Activated T-helper 9 cell treated with anti-CD3 and anti-CD28 coated beads, Interleukin-2, amount 50 U/mL, for 16 hours (primary cell): ENCODE measurements around the gene CTBP1.

Experiments used
- DNase-seq: peaks from one replicate; pipeline ENCODE4 v3.0.0-alpha.2; 2020; ENCODE audit warnings: low read depth

The CTBP1 gene

DNA sequence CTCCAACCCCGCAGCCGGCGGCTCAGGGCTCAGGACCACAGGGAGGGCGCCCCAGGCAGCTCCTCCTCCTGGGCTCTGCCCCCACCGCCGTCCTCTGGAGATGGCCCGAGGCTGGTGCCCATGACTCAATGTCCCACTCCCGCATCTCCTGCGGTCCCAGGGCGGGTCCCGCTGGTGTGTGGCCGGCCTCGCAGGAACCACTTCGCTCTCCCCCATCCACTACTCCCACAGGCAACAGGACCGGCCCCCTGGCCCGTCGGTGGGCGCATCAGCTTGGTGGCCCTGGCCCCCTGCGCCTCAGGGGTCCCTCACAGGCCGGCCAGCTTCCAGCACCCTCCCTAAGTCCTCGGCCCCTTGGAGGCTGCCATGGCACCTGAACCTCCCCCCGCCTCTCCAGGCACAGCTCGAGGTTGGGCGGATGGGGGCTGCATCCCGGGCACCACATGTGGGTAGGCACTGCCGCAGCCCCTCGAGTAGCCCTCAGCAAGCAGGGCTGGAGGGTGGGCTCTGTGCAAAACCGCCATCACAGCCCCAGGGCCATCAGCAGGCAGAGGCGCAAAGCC, 53.7 kb downstream of the CTBP1 start:
- DNase-seq = no peak

DNA sequence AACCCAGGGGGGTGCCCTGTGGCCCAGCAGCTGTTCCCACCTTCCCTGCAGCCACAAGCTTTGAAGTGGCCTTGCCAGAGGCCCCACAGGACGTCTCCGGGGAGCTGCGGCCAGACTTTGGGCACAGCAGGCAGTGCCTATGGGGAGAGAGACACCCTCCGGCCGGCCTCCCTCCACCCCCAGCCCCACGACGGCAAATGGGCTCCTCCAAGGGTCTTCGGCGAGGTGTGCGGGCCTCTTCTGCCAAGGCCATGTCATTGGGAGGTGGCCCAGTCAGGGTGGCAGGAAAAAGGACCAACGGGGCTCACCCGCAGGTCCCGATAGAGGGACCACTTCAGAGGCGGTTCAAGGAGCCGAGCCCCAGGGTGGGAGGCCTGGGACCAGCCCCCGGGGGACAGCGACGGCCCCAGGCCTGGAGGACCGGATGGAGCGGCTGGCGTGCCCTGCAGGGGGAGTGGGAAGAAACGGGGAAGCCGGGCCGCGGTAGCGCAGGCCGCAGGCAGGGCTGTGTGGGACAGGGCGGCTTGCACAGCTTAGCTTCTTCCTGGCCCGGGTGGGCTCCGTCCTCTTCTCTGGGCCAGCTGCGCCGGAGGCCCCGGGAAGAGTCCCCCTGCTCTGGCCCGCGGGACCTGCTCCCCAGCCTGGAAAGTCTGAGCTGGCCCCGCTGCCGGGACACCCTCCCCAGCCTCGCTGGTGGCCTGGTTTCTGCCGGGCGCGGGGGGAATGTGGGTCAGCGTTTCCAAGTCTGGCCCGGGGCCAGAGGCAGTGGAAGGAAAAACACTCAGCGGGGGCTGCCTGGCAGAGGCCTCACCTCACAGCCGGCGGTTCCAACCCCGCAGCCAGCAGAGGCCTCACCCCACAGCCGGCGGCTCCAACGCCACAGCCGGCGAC, 54.7 kb downstream of the CTBP1 start:
- DNase-seq = no peak

DNA sequence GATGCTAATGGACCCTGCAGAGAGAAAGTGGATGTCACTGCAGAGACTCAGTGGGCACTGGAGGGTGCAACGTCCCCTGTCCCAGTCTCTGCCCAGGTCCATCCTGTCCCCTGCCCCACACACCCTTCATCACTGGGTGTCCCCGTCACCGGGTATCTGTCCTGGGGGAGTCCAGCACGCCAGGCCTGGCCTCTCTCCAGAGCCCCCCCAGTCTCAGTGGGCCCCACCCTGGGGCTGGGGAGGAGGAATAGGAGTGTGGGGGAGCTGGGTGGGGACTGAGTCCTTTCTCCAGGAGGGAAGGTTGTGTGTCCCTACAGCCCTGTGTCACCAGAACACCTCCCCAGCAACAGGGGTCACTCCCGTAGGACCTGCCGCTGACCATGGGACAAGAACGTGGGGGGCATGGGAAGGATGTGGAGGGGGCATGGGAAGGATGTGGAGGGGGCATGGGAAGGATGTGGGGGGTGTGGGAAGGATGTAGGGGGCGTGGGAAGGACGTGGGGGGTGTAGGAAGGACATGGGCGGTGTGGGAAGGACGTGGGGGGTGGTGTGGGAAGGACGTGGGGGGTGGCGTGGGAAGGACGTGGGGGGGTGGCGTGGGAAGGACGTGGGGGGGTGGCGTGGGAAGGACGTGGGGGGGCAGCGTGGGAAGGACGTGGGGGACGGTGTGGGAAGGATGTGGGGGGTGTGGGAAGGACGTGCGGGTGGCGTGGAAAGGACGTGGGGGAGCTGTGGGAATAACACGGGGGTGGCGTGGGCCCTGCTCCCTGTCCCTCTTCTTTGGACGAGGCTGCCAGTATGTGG, 55.5 kb downstream of the CTBP1 start:
- no peak for DNase-seq

DNA sequence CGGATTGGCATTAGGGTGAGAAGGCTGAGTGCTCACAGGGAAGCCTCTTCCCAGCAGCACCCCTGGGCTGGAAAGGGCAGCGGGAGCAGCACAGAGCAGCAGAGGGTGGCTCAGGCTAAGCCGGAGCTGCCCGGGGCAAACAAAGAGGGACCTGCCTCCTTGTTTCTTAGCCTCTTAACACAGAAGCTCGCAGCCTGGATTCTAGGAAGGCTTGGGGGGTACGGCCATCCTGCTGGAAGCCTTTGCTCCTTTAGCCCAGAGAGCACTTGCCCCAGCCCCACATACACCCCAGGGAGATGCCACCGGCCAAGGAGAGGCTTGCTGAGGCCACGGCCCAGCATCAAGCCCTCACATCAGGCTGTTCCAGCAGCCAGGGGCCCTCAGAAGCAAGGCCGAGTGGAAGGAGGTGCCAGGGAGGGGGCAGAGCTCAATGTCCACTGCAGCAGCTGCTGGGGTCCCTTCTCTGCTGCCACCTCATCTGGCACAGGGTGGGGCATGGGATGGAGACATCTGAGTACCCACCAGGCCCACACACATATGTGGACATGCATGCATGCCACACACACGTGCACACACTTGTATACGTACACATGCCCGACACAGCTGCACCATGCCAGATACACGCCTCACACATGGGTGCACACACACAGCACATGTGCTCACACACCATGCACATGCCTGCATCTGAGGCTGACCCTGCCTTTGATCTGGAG, 56.3 kb downstream of the CTBP1 start:
- no peak for DNase-seq

DNA sequence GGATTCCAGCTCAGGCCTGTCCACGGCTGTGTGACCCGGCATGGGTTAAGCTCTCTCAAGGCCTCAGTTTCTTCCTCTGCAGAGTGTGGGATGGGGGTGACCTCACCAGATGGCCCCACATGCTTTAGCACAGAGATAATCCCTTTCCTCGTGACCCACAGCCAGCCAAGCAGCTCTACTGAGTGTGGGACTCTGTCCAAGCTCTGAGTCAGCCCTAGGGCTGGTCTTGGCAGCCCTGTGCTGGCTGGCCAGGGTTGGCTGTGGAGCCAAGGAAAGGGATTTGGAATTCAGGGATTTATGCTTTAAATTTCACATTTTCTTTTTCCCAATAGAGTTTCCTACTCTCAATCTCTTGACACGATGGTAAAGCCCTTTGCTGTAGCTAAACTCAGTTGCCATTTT, 56.8 kb downstream of the CTBP1 start:
- DNase-seq = no peak

DNA sequence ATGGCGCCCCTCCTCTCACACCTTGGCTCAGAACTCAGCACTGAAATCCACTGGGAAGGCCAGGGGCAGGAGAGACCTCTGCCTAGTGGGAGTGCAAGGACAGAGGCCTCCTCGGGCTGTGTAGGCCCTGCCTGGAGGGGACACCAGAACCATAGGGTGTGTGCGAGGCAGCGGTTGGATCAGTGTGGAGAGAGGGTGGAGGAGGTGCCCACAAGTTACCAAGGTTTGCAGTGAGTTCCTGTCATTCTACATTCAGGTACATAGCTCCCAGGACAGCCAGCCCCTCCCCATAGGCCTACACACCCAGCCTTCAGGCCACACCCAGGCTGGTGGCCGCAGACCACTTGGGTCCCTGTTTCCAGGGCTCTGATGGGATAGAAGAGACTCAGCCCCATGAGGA, 57.3 kb downstream of the CTBP1 start:
- DNase-seq = no peak

DNA sequence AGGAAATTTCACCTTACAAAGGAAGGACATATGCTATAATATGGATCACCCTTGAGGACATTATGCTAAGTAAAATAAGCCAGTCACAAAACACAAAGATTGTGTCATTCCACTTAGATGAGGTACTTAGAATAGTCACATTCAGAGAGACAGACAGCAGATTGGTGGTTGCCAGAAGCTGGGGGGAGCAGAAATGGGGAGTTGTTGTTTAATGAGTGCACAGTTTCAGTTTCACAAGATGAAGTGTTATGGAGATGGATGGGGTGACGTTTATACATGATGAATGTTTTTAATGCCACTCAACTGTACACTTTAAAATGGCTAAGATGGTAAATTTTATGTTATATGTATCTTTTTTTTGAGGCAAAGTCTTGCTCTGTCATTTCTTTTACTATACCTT, 61.7 kb downstream of the CTBP1 start:
- DNase-seq = no peak

DNA sequence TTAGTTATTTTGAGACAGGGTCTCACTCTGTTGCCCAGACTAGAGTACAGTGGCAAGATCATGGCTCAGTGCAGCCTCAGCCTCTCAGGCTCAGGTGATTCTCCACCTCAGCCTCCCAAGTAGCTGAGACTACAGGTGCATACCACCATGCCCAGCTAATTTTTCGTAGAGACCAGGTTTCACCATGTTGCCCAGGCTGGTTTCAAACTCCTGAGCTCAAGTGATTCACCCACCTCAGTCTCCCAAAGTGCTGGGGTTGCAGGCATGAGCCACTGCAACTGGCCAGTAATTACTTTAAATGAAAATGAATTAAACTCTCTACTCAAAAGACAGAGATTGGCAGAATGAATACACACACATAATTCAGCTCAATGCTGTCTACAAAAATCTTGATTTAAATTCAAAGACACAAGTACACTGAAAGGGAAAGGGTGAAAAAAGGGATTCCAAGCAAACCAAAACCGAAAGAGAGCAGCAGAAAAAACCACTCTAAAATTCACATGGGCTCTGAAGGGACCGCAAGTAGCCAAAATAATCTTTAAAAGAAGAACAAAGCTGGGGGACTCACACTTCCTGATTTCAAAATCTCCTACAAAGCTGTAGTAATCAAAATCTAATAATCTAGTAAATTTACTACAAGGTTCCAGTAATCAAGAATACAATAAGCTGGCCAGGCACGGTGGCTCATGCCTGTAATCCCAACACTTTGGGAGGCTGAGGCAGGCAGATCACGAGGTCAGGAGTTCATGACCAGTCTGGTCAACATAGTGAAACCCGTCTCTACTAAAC, 64.8 kb downstream of the CTBP1 start:
- no peak for DNase-seq

DNA sequence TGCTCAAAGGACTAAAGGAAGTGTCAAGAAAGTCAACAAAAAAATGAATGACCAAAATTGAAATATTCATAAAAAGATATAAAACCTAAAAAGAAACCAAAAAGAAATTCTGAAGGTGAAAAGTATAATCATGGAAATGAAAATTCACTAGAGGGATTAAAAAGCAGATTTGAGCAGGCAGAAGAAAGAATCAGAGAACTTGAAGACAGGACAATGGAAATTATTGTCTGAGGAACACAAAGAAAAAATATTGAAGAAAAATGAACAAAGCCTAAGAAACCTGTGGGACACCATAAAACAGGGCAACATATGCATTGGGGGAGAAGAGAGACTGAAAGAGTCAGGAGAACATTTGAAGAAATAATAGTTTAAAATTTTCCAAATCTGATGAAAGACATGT, 66.6 kb downstream of the CTBP1 start:
- no peak for DNase-seq

DNA sequence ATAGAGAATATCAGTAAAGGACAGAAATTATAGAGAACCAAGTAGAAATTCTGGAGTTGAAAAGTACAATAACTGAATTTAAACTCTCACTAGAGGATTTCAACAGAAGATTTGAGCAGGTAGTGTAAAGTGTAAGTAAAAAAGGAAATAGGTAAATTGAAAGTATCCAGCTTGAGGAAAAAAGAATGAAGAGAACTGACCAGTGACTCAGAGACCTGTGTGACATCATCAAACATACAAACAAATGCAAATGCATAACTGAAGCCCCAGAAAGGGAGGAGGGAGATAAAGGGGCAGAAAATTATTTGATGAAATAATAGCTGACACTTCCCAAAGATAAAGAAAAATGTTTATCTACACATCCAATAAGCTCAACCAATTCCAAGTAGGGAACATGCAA, 68.3 kb downstream of the CTBP1 start:
- no peak for DNase-seq

DNA sequence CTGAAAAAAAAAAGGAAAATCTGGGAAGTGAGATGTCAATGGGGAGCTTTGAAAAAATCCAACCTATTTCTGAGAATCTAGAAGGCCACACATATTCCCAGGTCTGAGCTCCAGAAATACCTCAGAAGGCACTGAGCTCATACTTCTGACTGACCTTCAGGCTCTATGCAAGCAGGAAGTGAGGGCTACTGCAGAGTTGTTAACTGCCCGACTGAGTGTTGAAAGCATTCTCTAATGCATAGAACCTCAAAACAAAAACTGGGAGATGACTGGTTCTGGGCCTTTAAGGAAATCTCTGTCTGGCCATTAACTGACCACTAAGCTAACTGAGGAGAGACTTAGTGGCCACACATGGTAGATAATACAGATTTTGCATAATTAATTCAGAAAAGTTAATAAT, 69.0 kb downstream of the CTBP1 start:
- no peak for DNase-seq

DNA sequence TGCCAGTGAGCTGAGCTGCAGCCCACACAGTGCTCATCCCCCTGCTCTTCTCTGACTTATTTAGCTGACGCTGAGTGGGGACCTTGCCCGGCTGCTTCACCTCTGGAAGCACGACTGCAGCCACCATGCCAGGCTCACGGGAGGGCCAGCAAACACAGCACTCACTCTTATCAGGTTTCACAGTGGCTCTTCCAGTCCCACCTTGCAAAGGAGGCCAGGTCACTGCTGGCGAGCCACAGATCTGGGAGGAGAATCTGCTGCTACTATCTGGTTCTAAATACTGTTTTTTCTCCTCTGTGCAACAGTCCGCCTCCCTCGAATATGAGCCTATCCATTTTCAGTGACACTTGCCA, 69.9 kb downstream of the CTBP1 start:
- DNase-seq = no peak

DNA sequence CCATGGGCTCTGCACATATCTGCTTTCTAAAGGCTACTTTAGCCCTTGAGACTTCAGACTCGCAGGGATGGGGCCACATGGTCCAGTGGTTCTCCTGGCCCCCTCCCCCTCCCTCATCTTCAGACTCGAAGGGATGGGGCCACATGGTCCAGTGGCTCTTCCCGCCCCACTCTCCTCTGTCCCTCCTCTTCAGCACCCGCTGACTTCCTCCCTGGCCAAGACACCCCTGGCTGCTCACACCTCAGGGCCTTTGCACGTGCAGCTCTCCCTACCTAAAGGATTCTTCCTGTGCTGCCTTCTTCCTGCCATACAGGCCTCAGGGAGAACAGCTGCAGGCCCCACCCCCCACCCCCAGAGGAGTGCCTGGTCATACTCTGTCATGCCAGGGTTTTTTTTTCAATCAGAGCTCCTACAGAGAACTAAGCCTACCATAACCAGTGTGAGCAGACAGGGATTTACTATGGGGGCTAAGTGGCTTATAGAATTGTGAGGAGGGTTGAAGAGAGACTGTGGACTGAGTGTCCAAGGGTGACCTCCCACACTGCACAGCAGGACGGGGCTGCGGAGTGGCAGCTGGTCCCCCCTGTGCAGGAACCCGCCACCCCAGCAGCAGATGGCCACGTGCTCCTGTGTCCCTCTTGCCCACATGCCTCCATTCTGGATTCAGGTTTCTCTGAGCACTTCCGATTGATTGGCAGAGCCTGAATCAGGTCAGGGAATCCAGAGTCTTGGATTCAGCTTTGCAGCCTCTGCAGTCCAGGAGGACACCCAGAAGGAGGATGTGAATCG, 70.4 kb downstream of the CTBP1 start:
- DNase-seq = no peak

DNA sequence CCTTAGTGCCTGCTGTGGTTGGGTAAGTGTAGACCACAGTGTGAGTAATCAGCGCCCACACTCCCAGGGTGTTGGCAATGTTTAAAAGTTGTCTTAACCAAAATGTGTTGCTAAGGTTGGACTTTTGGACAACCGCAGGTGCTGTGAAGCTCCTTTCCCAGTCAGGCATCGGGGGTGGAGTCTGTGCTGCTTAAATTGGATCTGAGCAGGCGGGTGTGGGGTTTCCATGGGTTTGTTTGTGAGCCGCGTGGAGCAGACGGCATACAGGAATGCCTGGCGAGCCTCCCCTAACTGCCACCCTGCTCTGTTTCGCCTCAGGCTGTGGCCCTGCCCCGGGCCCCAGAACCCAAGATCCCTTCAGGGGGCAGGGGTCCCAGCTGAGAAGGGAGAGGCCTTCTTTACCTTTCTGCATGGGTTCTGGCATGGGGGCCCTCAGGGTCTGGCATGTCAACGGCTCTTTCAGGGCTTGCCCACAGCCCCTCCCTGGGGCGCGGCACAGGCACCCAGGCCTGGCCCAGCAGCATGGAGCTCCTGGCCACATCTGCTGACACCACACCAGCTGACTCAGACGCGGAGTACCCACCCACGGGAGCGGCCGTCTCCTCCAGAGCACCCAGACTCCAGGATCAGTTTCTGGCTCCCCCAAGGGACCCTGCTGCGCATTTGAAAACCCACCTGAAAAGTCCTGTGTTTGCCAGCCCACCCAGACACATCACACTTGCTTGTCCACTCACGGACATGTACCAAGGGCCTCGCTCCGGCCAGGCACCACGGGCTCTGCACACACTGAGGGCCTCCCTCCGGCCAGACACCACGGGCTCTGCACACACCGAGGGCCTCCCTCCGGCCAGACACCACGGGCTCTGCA, 71.4 kb downstream of the CTBP1 start:
- DNase-seq = no peak

DNA sequence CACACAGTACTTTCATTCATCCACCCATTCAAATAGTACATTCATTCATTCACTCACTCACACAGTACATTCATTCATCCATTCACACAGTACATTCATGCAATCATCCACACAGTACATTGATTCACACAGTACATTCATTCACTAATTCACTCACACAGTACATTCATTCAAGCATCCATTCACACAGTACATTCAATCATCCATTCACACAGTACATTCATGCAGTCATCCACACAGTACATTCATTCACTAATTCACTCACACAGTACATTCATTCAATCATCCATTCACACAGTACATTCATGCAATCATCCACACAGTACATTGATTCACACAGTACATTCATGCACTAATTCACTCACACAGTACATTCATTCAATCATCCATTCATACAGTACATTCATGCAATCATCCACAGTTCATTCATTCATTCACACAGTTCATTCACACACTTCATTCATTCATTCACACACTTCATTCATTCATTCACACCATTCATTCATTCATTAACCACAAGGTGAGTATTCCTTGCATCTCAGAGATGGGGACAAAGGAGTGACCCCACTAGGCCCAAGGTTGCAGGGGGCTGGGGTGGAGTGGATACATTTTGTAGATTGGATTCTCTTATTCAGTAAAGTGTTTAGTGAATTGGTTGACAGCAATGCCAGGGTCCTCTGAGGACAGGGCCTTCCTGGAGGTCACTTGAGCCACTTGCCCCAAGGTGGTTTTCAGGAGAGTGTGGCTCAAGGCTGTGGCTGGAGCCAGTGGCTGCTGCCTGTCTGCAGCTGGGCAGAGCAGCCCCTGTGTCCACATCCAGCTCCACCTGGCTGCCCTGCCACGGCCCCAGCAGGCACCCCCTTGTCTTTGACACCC, 72.3 kb downstream of the CTBP1 start:
- no peak for DNase-seq

DNA sequence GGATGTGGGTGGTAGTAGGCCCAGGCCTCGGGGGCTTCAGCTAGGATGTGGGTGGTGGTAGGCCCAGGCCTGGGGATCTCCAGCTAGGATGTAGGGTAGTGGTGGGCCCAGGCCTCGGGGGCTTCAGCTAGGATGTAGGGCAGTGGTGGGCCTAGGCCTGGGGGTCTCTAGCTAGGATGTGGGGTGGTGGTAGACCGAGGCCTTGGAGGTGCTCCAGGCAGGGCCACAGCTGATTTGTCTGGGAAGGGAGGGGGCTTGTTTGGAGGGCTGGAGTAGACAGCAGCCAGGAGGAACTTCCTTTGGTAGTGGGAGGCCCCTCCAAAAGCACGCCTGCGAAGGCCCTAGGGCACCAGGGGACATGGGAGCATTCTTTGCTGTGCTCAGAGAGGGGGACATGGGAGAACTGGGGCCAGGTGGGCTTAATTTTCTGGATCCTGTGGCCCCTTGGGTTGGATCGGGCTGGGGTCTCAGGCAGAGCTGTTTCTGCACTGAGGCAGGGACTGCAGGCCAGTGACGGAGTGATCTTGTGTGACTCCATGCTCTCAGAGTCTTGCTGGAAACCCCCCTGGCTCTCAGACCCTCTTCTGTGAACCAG, 73.2 kb downstream of the CTBP1 start:
- DNase-seq = no peak

DNA sequence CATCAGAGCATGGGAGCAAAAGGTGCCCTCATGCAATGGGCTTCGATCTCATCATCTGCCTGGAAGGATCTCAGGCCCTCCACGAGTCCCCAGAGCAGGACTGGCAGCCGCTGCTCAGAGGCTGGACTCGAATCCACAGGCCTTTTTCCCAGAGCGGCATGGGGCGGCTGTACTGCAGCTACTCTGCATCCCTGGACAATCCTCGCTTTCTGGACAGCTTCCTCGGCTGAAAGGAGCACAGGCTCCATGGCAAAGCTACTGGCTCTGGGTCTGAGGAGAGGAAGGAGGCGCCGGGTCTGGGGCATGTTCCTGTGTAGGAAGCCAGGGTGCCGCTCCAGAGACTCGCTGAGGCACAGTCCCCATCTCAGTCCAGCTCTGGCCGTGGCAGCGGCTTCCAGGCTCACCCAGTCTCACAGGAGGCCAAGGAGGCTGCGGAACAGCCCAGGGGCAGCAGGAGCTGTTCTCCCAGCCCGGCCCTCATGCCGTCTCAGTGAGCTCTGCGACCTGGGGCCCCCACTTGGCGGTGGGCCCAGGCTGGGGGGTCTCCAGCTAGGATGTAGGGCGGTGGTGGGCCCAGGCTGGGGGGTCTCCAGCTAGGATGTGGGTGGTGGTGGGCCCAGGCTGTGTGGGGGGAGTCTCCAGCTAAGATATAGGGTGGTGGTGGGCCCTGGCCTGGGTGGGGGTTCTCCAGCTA, 73.8 kb downstream of the CTBP1 start:
- no peak for DNase-seq
